Activated naive CD4-positive, alpha-beta T cell treated with anti-CD3 and anti-CD28 coated beads, Interleukin-2, amount 50 U/mL, for 16 hours (primary cell): ENCODE data around the gene LZTR1.
"Not testable (repeated sequence)": the region's sequence is repeated elsewhere in the genome, so short reads cannot be mapped to it uniquely, and the experiment has no call there.

Experiments used
- DNase-seq: peaks from one replicate; pipeline ENCODE4 v3.0.0-alpha.2; 2020

The LZTR1 gene

GRCh38 chr22:21020802-21021429 lies 38.8 kb downstream of the LZTR1 start:
- DNase-seq, result no peak

- DNase-seq, result no peak
Measured at GRCh38 chr22:21022507-21022906, 40.4 kb downstream of the LZTR1 start.

- no peak for DNase-seq
Measured at GRCh38 chr22:21022955-21023614, 41.0 kb downstream of the LZTR1 start.

- DNase-seq, result no peak
Measured at GRCh38 chr22:21025266-21025665, 43.2 kb downstream of the LZTR1 start.

- no peak for DNase-seq
Measured at GRCh38 chr22:21025763-21026755, 44.0 kb downstream of the LZTR1 start.

- no peak for DNase-seq
Measured at GRCh38 chr22:21026783-21027692, 44.9 kb downstream of the LZTR1 start.

GRCh38 chr22:21028277-21029251 lies 46.5 kb downstream of the LZTR1 start:
- no peak for DNase-seq

GRCh38 chr22:21029486-21030025 lies 47.5 kb downstream of the LZTR1 start:
- DNase-seq, result no peak

GRCh38 chr22:21030032-21030431 lies 47.9 kb downstream of the LZTR1 start:
- no peak for DNase-seq

GRCh38 chr22:21030621-21031544 lies 48.8 kb downstream of the LZTR1 start:
- no peak for DNase-seq

GRCh38 chr22:21031545-21032036 lies 49.5 kb downstream of the LZTR1 start:
- no peak for DNase-seq

GRCh38 chr22:21032037-21032867 lies 50.2 kb downstream of the LZTR1 start, which contains the start of gene SLC7A4:
Gene SLC7A4 (minus strand): TSS chr22:21032561. CDS start chr22:21031812, 749 bp downstream.
- no peak for DNase-seq

GRCh38 chr22:21032868-21033688 lies 51.0 kb downstream of the LZTR1 start:
- DNase-seq, result no peak

GRCh38 chr22:21033895-21034294 lies 51.8 kb downstream of the LZTR1 start:
- no peak for DNase-seq

- DNase-seq, result no peak
Measured at GRCh38 chr22:21034989-21035388, 52.9 kb downstream of the LZTR1 start.

GRCh38 chr22:21038405-21038804 lies 56.3 kb downstream of the LZTR1 start:
- DNase-seq, result no peak

- not testable (repeated sequence) for DNase-seq
Measured at GRCh38 chr22:21039158-21039557, 57.1 kb downstream of the LZTR1 start.

- DNase-seq, result no peak
Measured at GRCh38 chr22:21041937-21042336, 59.8 kb downstream of the LZTR1 start.
